K562 (cell line): ENCODE measurements around the gene TPGS1.

ENCODE experiments used
- AFF4 ChIP-seq: sonication (generic); formaldehyde crosslinking; IDR thresholded peaks from 2 replicates; pipeline ENCODE4 v1.8.0; 2023; ENCODE audit warnings: mild to moderate bottlenecking, missing genetic modification reagents
- CTCF ChIP-seq, 3 experiments: IDR thresholded peaks in 2 of 3; conservative IDR thresholded peaks in 1 of 3; 2 replicates each; pipeline ENCODE4 v1.5.1; 2011 to 2012; ENCODE audit warnings: low read length in 3 of 3, mild to moderate bottlenecking in 3 of 3, control low read depth in 2 of 3, improper control_type of control experiment in 1 of 3, inconsistent platforms in 1 of 3, low read depth in 1 of 3, mixed read lengths in 1 of 3, moderate library complexity in 1 of 3; ENCODE audit not compliant: insufficient read depth in 2 of 3
- YY1 ChIP-seq, 3 experiments: IDR thresholded peaks; 2 replicates each; pipeline ENCODE4 v1.6.1; 2011; ENCODE audit warnings: low read length in 2 of 3, mild to moderate bottlenecking in 2 of 3, moderate library complexity in 2 of 3, borderline replicate concordance in 1 of 3, control low read depth in 1 of 3, low read depth in 1 of 3; ENCODE audit not compliant: insufficient read depth in 3 of 3, insufficient replicate concordance in 2 of 3, control insufficient read depth in 1 of 3, insufficient read length in 1 of 3; ENCODE audit errors: extremely low read depth in 1 of 3
- ZNF23 ChIP-seq: fragments of 250-450 bp; sonication (Bioruptor Pico); IDR thresholded peaks from 2 replicates; pipeline ENCODE4 v1.4.0; 2020; ENCODE audit warnings: mild to moderate bottlenecking
- TF ChIP-seq, protein P1 (sequence below): fragments of 250-450 bp; sonication (Bioruptor Pico); IDR thresholded peaks from 2 replicates; pipeline ENCODE4 v1.5.0; 2020; ENCODE audit warnings: mild to moderate bottlenecking, borderline replicate concordance

DNA sequence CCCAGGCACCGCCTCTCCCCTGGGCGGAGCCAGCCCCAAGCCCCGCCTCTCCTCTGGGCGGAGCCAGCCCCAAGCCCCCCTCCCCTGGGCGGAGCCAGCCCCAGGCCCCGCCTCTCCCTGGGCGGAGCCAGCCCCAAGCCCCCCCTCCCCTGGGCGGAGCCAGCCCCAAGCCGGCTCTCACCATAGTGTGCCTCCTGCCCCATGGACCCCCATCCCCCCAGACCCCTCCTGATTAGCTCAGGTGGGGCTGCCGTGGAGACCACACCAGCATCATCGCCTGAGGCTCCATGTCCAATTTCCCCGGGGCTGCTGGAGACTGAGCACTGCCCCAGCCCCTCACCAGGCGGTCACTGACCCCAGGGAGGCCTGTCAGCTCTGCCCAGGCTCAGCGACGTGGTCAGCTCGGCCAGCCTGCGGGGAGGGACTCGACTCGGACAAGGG is 15.2 kb upstream of the TPGS1 start:
- TF ChIP-seq AFF4 (CRISPR knock-in tag) (no peak), ZNF23 (CRISPR knock-in tag) (no peak), YY1 (IDR thresholded peaks at IDR 0.05; ENCODE audit: borderline replicate concordance in 1 of 3, control insufficient read depth in 1 of 3, extremely low read depth in 1 of 3, insufficient read depth in 3 of 3, insufficient read length in 1 of 3, insufficient replicate concordance in 2 of 3, low read depth in 1 of 3, low read length in 2 of 3) (no peak), CTCF (IDR thresholded peaks at IDR 0.05 in 2 of 3, conservative IDR thresholded peaks at IDR 0.05 in 1 of 3; ENCODE audit: insufficient read depth in 2 of 3, low read depth in 1 of 3, low read length in 3 of 3) (no peak)
- TF ChIP-seq, protein P1, sequence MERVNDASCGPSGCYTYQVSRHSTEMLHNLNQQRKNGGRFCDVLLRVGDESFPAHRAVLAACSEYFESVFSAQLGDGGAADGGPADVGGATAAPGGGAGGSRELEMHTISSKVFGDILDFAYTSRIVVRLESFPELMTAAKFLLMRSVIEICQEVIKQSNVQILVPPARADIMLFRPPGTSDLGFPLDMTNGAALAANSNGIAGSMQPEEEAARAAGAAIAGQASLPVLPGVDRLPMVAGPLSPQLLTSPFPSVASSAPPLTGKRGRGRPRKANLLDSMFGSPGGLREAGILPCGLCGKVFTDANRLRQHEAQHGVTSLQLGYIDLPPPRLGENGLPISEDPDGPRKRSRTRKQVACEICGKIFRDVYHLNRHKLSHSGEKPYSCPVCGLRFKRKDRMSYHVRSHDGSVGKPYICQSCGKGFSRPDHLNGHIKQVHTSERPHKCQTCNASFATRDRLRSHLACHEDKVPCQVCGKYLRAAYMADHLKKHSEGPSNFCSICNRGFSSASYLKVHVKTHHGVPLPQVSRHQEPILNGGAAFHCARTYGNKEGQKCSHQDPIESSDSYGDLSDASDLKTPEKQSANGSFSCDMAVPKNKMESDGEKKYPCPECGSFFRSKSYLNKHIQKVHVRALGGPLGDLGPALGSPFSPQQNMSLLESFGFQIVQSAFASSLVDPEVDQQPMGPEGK, result no peak
